GM18909 (cell line): Measurements from ENCODE around the gene SH3RF1.

Experiments used
- ATAC-seq: cut with Tn5 transposase; IDR thresholded peaks from one replicate; pipeline ENCODE4 v1.9.1; 2021; ENCODE audit warnings: mild to moderate bottlenecking; ENCODE audit not compliant: unreplicated experiment, poor library complexity

SH3RF1 gene

GRCh38 chr4:169253113-169253671 is 17.6 kb downstream of the SH3RF1 start:
- ATAC-seq = no peak

- ATAC-seq = peak; percentile 84
Observed at GRCh38 chr4:169252339-169253112, 18.2 kb downstream of the SH3RF1 start.

- ATAC-seq = no peak
Observed at GRCh38 chr4:169251291-169252235, 19.2 kb downstream of the SH3RF1 start.

- no peak for ATAC-seq
Observed at GRCh38 chr4:169250796-169251195, 20.0 kb downstream of the SH3RF1 start.

GRCh38 chr4:169249999-169250398 is 20.8 kb downstream of the SH3RF1 start:
- no peak for ATAC-seq

- peak; percentile 61 for ATAC-seq
Observed at GRCh38 chr4:169249214-169249973, 21.4 kb downstream of the SH3RF1 start.

- ATAC-seq = no peak
Observed at GRCh38 chr4:169248645-169249044, 22.1 kb downstream of the SH3RF1 start.

GRCh38 chr4:169246957-169247396 is 23.8 kb downstream of the SH3RF1 start:
- ATAC-seq = no peak

GRCh38 chr4:169246279-169246678 is 24.5 kb downstream of the SH3RF1 start:
- no peak for ATAC-seq

- no peak for ATAC-seq
Observed at GRCh38 chr4:169245061-169245460, 25.7 kb downstream of the SH3RF1 start.

GRCh38 chr4:169243825-169244609 is 26.7 kb downstream of the SH3RF1 start:
- no peak for ATAC-seq

- no peak for ATAC-seq
Observed at GRCh38 chr4:169241464-169241863, 29.3 kb downstream of the SH3RF1 start.

- no peak for ATAC-seq
Observed at GRCh38 chr4:169239221-169239905, 31.4 kb downstream of the SH3RF1 start.

- ATAC-seq = no peak
Observed at GRCh38 chr4:169238445-169238844, 32.3 kb downstream of the SH3RF1 start.

GRCh38 chr4:169236873-169237626 is 33.7 kb downstream of the SH3RF1 start:
- no peak for ATAC-seq

GRCh38 chr4:169236078-169236477 is 34.7 kb downstream of the SH3RF1 start:
- no peak for ATAC-seq

GRCh38 chr4:169234137-169234855 is 36.5 kb downstream of the SH3RF1 start:
- ATAC-seq = no peak
